ENCODE measurements around the gene NCS1.

DNA sequence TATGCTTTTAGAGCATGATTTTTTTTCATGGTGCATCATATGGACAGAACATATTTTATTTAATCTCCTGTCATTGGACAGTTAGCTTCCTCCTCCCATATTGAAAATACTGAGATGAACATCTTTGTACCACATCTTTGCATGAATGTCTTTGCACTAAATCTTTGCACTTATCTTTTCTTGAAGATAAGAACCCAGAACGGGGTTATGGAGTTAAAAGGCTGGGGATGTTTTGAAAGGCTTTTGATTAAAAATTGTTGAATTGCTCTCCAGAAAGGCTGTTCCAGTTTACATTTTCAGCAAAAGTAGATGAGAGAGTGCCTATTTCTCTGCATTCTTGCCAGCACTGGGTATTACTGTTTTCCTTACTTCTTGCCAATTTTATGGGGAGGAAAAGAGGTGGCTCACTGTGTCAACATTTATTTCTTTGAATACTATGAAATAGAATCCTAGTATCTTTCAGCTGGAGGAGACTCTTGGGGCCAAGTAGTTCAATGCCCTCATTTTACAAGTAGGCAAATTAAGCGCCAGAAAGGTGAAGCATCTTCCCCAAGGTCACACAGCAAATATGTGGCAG lies 7.2 kb downstream of the NCS1 start:
- TF ChIP-seq EGR1 (IDR thresholded peaks at IDR 0.05) (no peak), CEBPB (IDR thresholded peaks at IDR 0.05) (no peak), CREB1 (IDR thresholded peaks at IDR 0.05; ENCODE audit: low read depth) (no peak)
- TF ChIP-seq, protein P1, sequence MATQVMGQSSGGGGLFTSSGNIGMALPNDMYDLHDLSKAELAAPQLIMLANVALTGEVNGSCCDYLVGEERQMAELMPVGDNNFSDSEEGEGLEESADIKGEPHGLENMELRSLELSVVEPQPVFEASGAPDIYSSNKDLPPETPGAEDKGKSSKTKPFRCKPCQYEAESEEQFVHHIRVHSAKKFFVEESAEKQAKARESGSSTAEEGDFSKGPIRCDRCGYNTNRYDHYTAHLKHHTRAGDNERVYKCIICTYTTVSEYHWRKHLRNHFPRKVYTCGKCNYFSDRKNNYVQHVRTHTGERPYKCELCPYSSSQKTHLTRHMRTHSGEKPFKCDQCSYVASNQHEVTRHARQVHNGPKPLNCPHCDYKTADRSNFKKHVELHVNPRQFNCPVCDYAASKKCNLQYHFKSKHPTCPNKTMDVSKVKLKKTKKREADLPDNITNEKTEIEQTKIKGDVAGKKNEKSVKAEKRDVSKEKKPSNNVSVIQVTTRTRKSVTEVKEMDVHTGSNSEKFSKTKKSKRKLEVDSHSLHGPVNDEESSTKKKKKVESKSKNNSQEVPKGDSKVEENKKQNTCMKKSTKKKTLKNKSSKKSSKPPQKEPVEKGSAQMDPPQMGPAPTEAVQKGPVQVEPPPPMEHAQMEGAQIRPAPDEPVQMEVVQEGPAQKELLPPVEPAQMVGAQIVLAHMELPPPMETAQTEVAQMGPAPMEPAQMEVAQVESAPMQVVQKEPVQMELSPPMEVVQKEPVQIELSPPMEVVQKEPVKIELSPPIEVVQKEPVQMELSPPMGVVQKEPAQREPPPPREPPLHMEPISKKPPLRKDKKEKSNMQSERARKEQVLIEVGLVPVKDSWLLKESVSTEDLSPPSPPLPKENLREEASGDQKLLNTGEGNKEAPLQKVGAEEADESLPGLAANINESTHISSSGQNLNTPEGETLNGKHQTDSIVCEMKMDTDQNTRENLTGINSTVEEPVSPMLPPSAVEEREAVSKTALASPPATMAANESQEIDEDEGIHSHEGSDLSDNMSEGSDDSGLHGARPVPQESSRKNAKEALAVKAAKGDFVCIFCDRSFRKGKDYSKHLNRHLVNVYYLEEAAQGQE (IDR thresholded peaks at IDR 0.05; ENCODE audit: low read depth): no peak

Data from Ishikawa (cell line).